Measurements from ENCODE around the gene DMD. TPM values are rescaled to one million over a fixed set of nuclear protein-coding genes. Genes with fewer than 3 reads are reported as not detected.

The DMD gene
- total RNA-seq, 6 experiments from 2014 or later, result 4.9 to 6.0 (median 5.5) TPM

DNA sequence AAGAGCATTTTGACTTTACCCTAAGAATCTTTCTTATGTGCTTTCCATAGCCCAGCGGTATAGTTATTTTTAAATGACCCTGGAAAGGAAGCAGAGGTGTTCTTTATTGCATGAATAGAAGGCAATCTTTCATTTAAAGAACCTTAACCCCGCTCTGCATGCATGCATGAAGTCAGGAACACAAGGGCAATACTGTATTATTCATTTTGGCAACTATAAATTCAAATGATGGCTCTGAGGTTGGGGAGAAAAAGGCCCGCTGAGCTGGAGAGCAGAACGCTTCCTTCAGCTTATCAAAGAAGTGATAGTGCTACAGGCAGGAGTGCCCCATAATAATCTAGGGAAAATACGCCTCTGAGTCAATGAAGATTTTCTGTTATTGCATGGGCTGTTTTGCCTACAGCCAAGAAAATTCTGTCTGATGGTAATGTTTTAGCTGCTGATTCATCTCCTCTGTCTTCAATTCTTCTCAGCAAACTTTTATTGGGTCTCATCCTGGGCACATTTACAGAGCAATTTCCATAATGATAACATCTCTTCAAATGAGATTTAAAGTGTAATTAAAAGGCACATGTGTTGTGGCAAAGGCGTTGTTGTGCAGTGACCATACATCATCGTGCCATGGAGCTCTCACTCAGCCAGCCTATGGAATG, 1687.3 kb downstream of the DMD start:
- TF ChIP-seq, protein P1, sequence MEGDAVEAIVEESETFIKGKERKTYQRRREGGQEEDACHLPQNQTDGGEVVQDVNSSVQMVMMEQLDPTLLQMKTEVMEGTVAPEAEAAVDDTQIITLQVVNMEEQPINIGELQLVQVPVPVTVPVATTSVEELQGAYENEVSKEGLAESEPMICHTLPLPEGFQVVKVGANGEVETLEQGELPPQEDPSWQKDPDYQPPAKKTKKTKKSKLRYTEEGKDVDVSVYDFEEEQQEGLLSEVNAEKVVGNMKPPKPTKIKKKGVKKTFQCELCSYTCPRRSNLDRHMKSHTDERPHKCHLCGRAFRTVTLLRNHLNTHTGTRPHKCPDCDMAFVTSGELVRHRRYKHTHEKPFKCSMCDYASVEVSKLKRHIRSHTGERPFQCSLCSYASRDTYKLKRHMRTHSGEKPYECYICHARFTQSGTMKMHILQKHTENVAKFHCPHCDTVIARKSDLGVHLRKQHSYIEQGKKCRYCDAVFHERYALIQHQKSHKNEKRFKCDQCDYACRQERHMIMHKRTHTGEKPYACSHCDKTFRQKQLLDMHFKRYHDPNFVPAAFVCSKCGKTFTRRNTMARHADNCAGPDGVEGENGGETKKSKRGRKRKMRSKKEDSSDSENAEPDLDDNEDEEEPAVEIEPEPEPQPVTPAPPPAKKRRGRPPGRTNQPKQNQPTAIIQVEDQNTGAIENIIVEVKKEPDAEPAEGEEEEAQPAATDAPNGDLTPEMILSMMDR (IDR thresholded peaks at IDR 0.05), result no peak
- no peak overlapping the region for H3K4me3 Mint-ChIP-seq
- H3K27ac Mint-ChIP-seq, result no peak overlapping the region
- H3K27me3 Mint-ChIP-seq (ENCODE audit: insufficient read depth), result peaks cover 2% of the 10 kb centered on the region; the same call in 1 of the 2 replicates
- DNase-seq, result no peak
- H3K9me3 Mint-ChIP-seq, result no peaks in the 10 kb centered on the region
- H3K36me3 Mint-ChIP-seq (ENCODE audit: low read depth), result no peaks in the 10 kb centered on the region
- H3K4me1 Mint-ChIP-seq (ENCODE audit: low read depth), result peaks cover 6% of the 10 kb centered on the region

DNA sequence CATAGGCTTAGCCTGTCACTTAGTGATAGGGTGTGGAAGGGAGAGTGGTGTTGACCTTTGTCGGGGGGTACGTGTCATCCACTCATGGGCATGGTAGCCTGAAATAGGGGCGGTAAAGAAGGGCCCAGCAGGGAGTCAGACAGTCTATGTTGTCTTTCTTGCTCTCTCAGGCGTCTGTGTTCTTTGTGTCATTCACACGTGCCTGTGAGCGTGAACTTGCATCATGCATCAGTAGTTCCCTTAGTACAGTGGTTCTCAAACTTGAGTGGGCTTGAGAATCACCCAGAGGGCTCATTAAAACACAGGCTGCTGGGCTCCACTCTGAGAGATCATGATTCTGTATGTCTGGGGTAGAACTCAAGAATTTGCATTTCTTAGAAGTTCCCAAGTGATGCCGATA, 1688.6 kb downstream of the DMD start:
- Mint-ChIP-seq H3K27me3 (ENCODE audit: insufficient read depth) (peaks cover 2% of the 10 kb centered on the region; the same call in 1 of the 2 replicates), H3K4me1 (ENCODE audit: low read depth) (peaks cover 6% of the 10 kb centered on the region), H3K4me3 (no peak overlapping the region), H3K9me3 (no peaks in the 10 kb centered on the region), H3K27ac (no peak overlapping the region), H3K36me3 (ENCODE audit: low read depth) (no peaks in the 10 kb centered on the region)
- TF ChIP-seq, protein P1 (IDR thresholded peaks at IDR 0.05), result no peak
- no peak for DNase-seq

DNA sequence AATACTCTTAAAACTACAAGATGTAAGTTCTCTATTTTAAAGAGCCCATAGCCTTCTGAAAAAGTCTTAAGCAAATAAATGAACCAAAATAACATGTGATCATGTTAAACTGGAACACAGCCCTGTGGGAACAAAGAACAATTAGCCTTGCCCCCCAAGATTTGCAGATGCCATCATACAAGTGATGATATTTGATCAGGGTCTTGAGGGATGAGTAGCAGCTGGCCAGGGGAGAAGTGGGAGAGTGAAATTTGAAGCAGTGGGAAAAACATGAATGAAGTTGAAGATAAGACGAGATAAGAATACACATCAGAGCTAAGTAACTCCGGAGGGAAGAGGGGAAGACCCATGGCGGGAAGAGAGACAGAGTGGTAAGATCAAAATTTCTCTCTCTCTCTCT, 1689.4 kb downstream of the DMD start:
- no peaks in the 10 kb centered on the region for H3K36me3 Mint-ChIP-seq (ENCODE audit: low read depth)
- peaks cover 2% of the 10 kb centered on the region; the same call in 1 of the 2 replicates for H3K27me3 Mint-ChIP-seq (ENCODE audit: insufficient read depth)
- H3K4me3 Mint-ChIP-seq, result no peak overlapping the region
- H3K4me1 Mint-ChIP-seq (ENCODE audit: low read depth), result peaks cover 6% of the 10 kb centered on the region
- H3K27ac Mint-ChIP-seq, result no peak overlapping the region
- TF ChIP-seq, protein P1 (IDR thresholded peaks at IDR 0.05), result no peak
- H3K9me3 Mint-ChIP-seq, result no peaks in the 10 kb centered on the region
- no peak for DNase-seq

DNA sequence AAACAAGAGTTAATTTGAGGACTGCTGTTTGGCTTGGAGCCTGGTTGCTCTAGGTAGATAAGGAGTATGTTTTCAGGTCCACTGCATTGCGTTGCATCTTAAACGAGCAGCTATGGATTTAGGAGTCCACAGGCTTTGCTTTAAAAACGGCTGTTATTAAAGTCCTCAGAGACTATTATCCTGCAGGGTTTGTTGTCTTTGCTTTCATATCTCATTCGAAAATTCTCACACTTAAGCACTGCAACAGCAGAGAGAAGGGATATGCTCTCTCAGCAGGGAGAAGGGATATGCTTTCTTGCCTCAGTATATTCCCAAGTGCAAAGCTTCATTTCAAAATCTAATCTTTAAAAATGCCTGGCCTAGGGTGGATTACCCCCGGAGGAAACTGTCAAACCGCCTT, 1694.8 kb downstream of the DMD start:
- Mint-ChIP-seq H3K27ac (no peak overlapping the region), H3K27me3 (ENCODE audit: insufficient read depth) (peaks cover 2% of the 10 kb centered on the region; the same call in 1 of the 2 replicates), H3K9me3 (no peaks in the 10 kb centered on the region), H3K4me1 (ENCODE audit: low read depth) (no peaks in the 10 kb centered on the region; the same call in 1 of the 2 replicates), H3K36me3 (ENCODE audit: low read depth) (no peaks in the 10 kb centered on the region), H3K4me3 (no peak overlapping the region)
- DNase-seq, result no peak
- TF ChIP-seq, protein P1 (IDR thresholded peaks at IDR 0.05), result no peak

DNA sequence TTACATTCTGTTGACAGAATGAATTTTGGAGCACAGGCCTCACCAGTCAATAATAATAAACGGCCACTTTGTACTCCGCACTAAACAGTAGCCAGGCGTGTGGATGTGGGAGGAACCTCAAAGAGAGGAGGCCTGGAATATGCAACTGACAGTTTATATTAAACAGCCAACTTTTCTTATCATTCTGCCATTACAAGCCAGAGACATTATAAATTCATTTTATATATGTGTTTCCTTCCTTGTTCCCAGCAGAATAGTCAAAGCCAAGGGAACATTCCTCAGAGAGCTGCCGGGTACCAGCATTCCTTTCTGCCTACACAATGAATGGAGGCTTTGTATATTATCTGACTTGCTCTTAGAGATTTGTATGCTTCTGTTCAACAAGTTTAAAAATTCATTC, 1703.0 kb downstream of the DMD start:
- Mint-ChIP-seq H3K4me1 (ENCODE audit: low read depth) (peaks cover 18% of the 10 kb centered on the region), H3K27ac (no peak overlapping the region), H3K4me3 (no peak overlapping the region), H3K9me3 (no peaks in the 10 kb centered on the region), H3K36me3 (ENCODE audit: low read depth) (no peaks in the 10 kb centered on the region), H3K27me3 (ENCODE audit: insufficient read depth) (peaks cover 2% of the 10 kb centered on the region; the same call in 1 of the 2 replicates)
- TF ChIP-seq, protein P1 (IDR thresholded peaks at IDR 0.05), result no peak
- peak; percentile 2 for DNase-seq

All from HFFc6 (cell line).